Neural progenitor cell (in vitro differentiated cells): ENCODE data around the gene PARK7.

Source experiments
- EZH2 ChIP-seq: fragments of 200-600 bp; sonication (generic); IDR thresholded peaks from 2 replicates; pipeline ENCODE4 v1.6.1; 2017; ENCODE audit warnings: antibody characterized with exemption, mild to moderate bottlenecking, moderate library complexity
- TF ChIP-seq, protein P1 (sequence below): fragments of 200-600 bp; sonication (generic); IDR thresholded peaks from 2 replicates; pipeline ENCODE4 v1.5.1; 2017; ENCODE audit warnings: antibody characterized with exemption, mild to moderate bottlenecking

DNA sequence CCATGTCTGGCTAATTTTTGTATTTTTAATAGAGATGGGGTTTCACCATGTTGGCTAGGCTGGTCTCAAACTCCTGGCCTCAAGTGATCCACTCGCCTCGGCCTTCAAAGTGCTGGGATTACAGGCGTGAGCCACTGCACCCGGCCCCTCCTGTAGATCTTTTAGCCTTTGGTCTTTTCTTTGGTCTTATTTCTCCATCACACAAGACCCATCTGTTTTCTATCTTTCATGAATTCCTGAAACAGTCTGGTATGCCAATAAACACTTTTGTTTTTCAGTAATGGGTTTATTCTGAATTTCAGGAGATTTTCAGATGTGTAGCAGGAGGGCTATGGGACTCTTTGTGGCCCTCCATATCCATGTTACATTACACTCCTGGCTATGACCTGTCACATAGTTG, 41.4 kb downstream of the PARK7 start:
- TF ChIP-seq, protein P1, sequence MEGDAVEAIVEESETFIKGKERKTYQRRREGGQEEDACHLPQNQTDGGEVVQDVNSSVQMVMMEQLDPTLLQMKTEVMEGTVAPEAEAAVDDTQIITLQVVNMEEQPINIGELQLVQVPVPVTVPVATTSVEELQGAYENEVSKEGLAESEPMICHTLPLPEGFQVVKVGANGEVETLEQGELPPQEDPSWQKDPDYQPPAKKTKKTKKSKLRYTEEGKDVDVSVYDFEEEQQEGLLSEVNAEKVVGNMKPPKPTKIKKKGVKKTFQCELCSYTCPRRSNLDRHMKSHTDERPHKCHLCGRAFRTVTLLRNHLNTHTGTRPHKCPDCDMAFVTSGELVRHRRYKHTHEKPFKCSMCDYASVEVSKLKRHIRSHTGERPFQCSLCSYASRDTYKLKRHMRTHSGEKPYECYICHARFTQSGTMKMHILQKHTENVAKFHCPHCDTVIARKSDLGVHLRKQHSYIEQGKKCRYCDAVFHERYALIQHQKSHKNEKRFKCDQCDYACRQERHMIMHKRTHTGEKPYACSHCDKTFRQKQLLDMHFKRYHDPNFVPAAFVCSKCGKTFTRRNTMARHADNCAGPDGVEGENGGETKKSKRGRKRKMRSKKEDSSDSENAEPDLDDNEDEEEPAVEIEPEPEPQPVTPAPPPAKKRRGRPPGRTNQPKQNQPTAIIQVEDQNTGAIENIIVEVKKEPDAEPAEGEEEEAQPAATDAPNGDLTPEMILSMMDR, result no peak
- no peak for TF ChIP-seq EZH2
